ENCODE results near the gene FOXQ1. TPM values are rescaled to one million over a fixed set of nuclear protein-coding genes. Genes with fewer than 3 reads are reported as not detected.

Gene FOXQ1
- total and polyA plus RNA-seq, 2 of the 13 experiments (the other 11 are each of a cell fraction or from before 2014, with no cell fraction given) = 35.2 to 39.8 TPM

DNA sequence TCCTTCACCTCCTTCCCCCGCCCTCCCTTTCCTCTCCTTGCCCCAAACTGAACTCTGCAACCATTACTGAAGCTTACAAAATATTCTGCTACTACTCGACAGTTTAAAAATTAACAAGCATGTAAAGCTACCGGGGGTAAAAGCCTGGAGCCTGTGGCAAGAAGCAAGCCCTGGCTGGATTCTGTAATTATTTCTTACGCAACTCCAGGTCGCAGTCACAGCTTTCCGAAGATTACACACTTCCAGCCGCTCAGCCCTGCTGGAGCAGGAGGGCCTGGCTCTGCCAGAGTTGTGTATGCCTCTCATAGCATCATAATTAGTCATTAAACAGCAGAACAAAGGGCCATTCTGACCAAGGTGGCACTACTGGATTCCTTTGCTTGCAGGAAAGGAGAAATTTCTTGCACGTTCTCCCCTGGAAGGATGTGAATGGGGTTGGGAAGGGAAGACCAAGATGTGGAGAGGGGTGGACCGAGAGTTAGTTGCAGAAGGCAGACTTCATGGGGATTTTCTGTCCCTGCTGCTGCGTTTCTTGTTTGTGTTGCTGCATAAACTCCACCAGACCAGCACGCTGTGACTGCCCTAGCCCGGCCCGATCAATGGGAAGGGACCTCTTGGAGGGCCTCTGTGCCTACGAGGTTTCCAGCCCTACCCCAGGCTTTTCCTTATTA is 23.6 kb downstream of the FOXQ1 start (continued):
- TF ChIP-seq HCFC1 (IDR thresholded peaks at IDR 0.05; ENCODE audit: low read depth, low read length) (no peak), RAD21 (CRISPR knock-in tag; IDR thresholded peaks at IDR 0.05) (peak; percentile 52; the same call in 1 of the 2 replicates), ATF7 (IDR thresholded peaks at IDR 0.05) (peak; percentile 50; the same call in 1 of the 2 replicates), ATF7 (CRISPR knock-in tag; IDR thresholded peaks at IDR 0.05) (peak; percentile 69; the same call in 1 of the 2 replicates), CREB1 (IDR thresholded peaks at IDR 0.05) (peak; percentile 17; the same call in 1 of the 2 replicates), CREB1 (CRISPR knock-in tag; IDR thresholded peaks at IDR 0.05) (peak; percentile 84), ZSCAN29 (CRISPR knock-in tag; conservative IDR thresholded peaks at IDR 0.05) (peak; percentile 94), PCBP2 (optimal IDR thresholded peaks at IDR 0.05; ENCODE audit: low read depth, low read length, poor library complexity, severe bottlenecking) (peak; percentile 82), SIX4 (CRISPR knock-in tag; IDR thresholded peaks at IDR 0.05) (peak; percentile 72; the same call in 1 of the 2 replicates), TOPORS (CRISPR knock-in tag; IDR thresholded peaks at IDR 0.05) (peak; percentile 75; the same call in 1 of the 2 replicates), ZSCAN12 (CRISPR knock-in tag; IDR thresholded peaks at IDR 0.05) (no peak), ZNF343 (CRISPR knock-in tag; IDR thresholded peaks at IDR 0.05) (no peak), ZNF431 (CRISPR knock-in tag; IDR thresholded peaks at IDR 0.05; ENCODE audit: borderline replicate concordance, low read depth) (peak; percentile 59; the same call in 1 of the 2 replicates), THYN1 (CRISPR knock-in tag; IDR thresholded peaks at IDR 0.05; ENCODE audit: borderline replicate concordance, low read depth) (0 out of 2 replicates have a peak, but pooled peaks have one; percentile 77), MEF2D (CRISPR knock-in tag; IDR thresholded peaks at IDR 0.05) (peak; percentile 87)
- TF ChIP-seq, protein P1, sequence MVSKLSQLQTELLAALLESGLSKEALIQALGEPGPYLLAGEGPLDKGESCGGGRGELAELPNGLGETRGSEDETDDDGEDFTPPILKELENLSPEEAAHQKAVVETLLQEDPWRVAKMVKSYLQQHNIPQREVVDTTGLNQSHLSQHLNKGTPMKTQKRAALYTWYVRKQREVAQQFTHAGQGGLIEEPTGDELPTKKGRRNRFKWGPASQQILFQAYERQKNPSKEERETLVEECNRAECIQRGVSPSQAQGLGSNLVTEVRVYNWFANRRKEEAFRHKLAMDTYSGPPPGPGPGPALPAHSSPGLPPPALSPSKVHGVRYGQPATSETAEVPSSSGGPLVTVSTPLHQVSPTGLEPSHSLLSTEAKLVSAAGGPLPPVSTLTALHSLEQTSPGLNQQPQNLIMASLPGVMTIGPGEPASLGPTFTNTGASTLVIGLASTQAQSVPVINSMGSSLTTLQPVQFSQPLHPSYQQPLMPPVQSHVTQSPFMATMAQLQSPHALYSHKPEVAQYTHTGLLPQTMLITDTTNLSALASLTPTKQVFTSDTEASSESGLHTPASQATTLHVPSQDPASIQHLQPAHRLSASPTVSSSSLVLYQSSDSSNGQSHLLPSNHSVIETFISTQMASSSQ (IDR thresholded peaks at IDR 0.05; ENCODE audit: low read depth) = peak; percentile 97
- TF ChIP-seq, protein P1 (CRISPR knock-in tag; IDR thresholded peaks at IDR 0.05; ENCODE audit: borderline replicate concordance) = peak; percentile 99
- TF ChIP-seq, protein P2, sequence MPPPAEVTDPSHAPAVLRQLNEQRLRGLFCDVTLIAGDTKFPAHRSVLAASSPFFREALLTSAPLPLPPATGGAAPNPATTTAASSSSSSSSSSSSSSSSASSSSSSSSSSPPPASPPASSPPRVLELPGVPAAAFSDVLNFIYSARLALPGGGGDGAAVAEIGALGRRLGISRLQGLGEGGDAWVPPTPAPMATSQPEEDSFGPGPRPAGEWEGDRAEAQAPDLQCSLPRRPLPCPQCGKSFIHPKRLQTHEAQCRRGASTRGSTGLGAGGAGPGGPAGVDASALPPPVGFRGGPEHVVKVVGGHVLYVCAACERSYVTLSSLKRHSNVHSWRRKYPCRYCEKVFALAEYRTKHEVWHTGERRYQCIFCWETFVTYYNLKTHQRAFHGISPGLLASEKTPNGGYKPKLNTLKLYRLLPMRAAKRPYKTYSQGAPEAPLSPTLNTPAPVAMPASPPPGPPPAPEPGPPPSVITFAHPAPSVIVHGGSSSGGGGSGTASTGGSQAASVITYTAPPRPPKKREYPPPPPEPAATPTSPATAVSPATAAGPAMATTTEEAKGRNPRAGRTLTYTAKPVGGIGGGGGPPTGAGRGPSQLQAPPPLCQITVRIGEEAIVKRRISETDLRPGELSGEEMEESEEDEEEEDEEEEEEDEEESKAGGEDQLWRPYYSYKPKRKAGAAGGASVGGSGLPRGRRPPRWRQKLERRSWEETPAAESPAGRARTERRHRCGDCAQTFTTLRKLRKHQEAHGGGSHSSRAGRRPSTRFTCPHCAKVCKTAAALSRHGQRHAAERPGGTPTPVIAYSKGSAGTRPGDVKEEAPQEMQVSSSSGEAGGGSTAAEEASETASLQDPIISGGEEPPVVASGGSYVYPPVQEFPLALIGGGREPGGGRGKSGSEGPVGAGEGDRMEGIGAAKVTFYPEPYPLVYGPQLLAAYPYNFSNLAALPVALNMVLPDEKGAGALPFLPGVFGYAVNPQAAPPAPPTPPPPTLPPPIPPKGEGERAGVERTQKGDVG (CRISPR knock-in tag; IDR thresholded peaks at IDR 0.05; ENCODE audit: borderline replicate concordance) = peak; percentile 43; the same call in 1 of the 2 replicates
- TF ChIP-seq, protein P3, sequence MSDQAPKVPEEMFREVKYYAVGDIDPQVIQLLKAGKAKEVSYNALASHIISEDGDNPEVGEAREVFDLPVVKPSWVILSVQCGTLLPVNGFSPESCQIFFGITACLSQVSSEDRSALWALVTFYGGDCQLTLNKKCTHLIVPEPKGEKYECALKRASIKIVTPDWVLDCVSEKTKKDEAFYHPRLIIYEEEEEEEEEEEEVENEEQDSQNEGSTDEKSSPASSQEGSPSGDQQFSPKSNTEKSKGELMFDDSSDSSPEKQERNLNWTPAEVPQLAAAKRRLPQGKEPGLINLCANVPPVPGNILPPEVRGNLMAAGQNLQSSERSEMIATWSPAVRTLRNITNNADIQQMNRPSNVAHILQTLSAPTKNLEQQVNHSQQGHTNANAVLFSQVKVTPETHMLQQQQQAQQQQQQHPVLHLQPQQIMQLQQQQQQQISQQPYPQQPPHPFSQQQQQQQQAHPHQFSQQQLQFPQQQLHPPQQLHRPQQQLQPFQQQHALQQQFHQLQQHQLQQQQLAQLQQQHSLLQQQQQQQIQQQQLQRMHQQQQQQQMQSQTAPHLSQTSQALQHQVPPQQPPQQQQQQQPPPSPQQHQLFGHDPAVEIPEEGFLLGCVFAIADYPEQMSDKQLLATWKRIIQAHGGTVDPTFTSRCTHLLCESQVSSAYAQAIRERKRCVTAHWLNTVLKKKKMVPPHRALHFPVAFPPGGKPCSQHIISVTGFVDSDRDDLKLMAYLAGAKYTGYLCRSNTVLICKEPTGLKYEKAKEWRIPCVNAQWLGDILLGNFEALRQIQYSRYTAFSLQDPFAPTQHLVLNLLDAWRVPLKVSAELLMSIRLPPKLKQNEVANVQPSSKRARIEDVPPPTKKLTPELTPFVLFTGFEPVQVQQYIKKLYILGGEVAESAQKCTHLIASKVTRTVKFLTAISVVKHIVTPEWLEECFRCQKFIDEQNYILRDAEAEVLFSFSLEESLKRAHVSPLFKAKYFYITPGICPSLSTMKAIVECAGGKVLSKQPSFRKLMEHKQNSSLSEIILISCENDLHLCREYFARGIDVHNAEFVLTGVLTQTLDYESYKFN (CRISPR knock-in tag; conservative IDR thresholded peaks at IDR 0.05) = peak; percentile 93
